Adrenal gland (tissue), 12 donors: ENCODE measurements around the gene NSD1. TPM values are rescaled to one million over a fixed set of nuclear protein-coding genes. Genes with fewer than 3 reads are reported as not detected.

ENCODE experiments used
- DNase-seq, 7 donors: peaks; one replicate each; pipeline ENCODE4 v3.0.0-alpha.2; 2019 to 2020
- H3K27ac ChIP-seq, 5 donors: fragments of 200-600 bp; sonication (generic) in 4 of 5; 1 replicate in 3 of 5; 2 replicates in 2 of 5; pipeline versions ENCODE4 v1.5.1 to v1.8.0; 2016 to 2020; ENCODE audit warnings: mild to moderate bottlenecking in 1 of 5
- H3K27me3 ChIP-seq: fragments of 200-600 bp; 2 replicates; pipeline ENCODE4 v1.8.0; 2021
- H3K36me3 ChIP-seq, 2 donors: fragments of 200-600 bp; replicated peaks in 1 of 2; 1 replicate in 1 of 2; 2 replicates in 1 of 2; pipeline versions ENCODE4 v1.5.1 to v1.8.0; 2018 to 2022
- H3K4me1 ChIP-seq, 2 donors: fragments of 200-600 bp; replicated peaks in 1 of 2; 1 replicate in 1 of 2; 2 replicates in 1 of 2; pipeline versions ENCODE4 v1.5.1 to v1.8.0; 2018 to 2021
- H3K4me3 ChIP-seq, 4 donors: fragments of 200-600 bp; sonication (generic) in 3 of 4; one replicate each; pipeline ENCODE4 v1.5.1; 2016 to 2018
- H3K9me3 ChIP-seq, 3 donors: fragments of 200-600 bp; sonication (generic) in 1 of 3; replicated peaks in 1 of 3; 1 replicate in 2 of 3; 2 replicates in 1 of 3; pipeline versions ENCODE4 v1.5.1 to v1.8.0; 2016 to 2021
- CTCF ChIP-seq, 6 experiments: fragments of 450-650 bp in 4 of 6; fragments of 200-600 bp in 2 of 6; sonication (generic) in 1 of 6; IDR thresholded peaks; 1 replicate in 5 of 6; 2 replicates in 1 of 6; pipeline versions ENCODE4 v1.5.1 to v1.8.0; 2016 to 2021; ENCODE audit warnings: antibody characterized with exemption in 6 of 6, mild to moderate bottlenecking in 2 of 6, moderate library complexity in 1 of 6
- POLR2A ChIP-seq, 2 donors: fragments of 450-650 bp; IDR thresholded peaks; one replicate each; pipeline ENCODE4 v1.6.1; 2017; ENCODE audit warnings: antibody characterized with exemption in 2 of 2, mild to moderate bottlenecking in 2 of 2, moderate library complexity in 1 of 2
- WGBS, 4 donors: extraction: QIAGEN DNeasy Blood & Tissue Kit in 2 of 4; methylation state at CpG; one replicate each; pipeline versions ENCODE4 v1.1.5 to v1.1.7; 2013 to 2017; 5-methylcytosine and 5-hydroxymethylcytosine counted together
- intact Hi-C, 2 donors: fragments of 100-400 bp; cut with DNase I; formaldehyde crosslinking; loops; one replicate each; pipeline versions ENCODE4 v1.14.1 to v1.15.0; 2022 to 2023
- polyA plus RNA-seq, 3 donors: library from polyadenylated mRNA; stranded (reverse); fragments of 200-250 nt in 2 of 3; fragments of 350-450 nt in 1 of 3; fragmentation: Illumina TruSeq in 1 of 3; extraction: RNeasy Lipid Tissue Mini Kit (QIAGEN cat#74804) in 1 of 3; gene quantifications; one replicate each; pipeline ENCODE4 v1.2.3, GENCODE V29; 2013 to 2014
- total RNA-seq, 9 donors: library from RNA; depleted of rRNA in 4 of 9; stranded (reverse); fragments of >200 nt in 4 of 9; fragments of 120-200 nt in 1 of 9; fragmentation: NEBNext Ultra II Directional in 1 of 9; extraction: Animal tissue kit (Norgen Biotek cat#: 25700) in 1 of 9; gene quantifications; one replicate each; pipeline versions ENCODE4 v1.1.0 to v1.2.4, GENCODE V29; 2013 to 2023
- donor health status: healthy with polysubstance abuse.
- donor health status: Bipolar disorder and iron deficiency.
- donor health status: DM: yes; HTN: yes; CAD: no.
- donor health status: DM: no; HTN: no; CAD: no.
- donor health status: DM: no; HTN: no; CAD: no.
- donor health status: DM: yes; HTN: yes; CAD: no.

Gene NSD1
- total and polyA plus RNA-seq, 12 donors, result 6.4 to 73.9 (median 44.3) TPM

DNA sequence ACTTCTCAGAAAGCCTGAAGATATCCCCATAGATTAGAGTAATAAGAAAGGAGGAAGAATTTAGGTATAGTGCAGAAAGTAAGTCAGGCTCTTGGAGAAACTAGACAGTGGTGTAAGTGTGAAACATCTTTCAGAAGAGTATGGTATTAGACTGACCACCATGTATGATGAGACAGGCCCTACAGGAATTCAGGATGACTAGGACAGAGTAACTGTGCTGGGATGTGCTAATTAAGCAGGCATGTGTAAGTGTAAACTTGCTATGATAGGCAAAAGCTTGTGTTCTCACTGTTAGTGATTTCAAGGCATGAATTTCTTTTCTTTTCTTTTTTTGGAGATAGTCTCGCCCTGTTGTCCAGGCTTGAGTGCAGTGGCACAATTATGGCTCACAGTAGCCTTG is 99.2 kb downstream of the NSD1 start:
- peaks cover 0 to 5% of the 10 kb centered on the region in 2 donors for H3K36me3 ChIP-seq
- no peak for TF ChIP-seq POLR2A (IDR thresholded peaks at IDR 0.05)
- no peak for TF ChIP-seq CTCF (IDR thresholded peaks at IDR 0.05)
- intact Hi-C loops, result no loop called here
- 76 to 91% (median 77%) methylated on average over 1 of the region's 1 CpG for WGBS, 4 donors
- no peaks in the 10 kb centered on the region for H3K27me3 ChIP-seq
- DNase-seq, result no peak
- H3K27ac ChIP-seq, result no peak overlapping the region
- peaks cover 0 to 35% of the 10 kb centered on the region in 2 donors for H3K4me1 ChIP-seq
- no peaks in the 10 kb centered on the region for H3K9me3 ChIP-seq
- H3K4me3 ChIP-seq, result no peak overlapping the region

DNA sequence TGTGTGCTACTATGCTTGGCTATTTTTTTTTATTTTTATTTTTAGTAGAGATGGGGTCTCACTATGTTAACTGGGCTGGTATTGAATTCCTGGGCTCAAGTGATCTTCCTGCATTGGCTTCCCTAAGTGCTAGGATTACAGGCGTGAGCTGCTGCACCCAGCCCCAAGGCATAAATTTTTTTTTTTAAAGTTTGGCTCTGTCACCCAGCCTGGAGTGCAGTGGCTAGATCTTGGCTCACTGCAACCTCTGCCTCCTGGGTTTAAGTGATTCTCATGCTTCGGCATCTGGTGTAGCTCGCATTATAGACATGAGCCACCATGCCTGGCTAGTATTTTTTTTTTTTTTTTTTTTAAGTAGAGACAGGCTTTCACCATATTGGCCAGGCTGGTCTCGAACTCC is 99.6 kb downstream of the NSD1 start:
- no peak overlapping the region for H3K4me3 ChIP-seq
- no peaks in the 10 kb centered on the region for H3K9me3 ChIP-seq
- DNase-seq, result no peak
- H3K27ac ChIP-seq, result no peak overlapping the region
- intact Hi-C loops, result no loop called here
- H3K27me3 ChIP-seq, result no peaks in the 10 kb centered on the region
- H3K36me3 ChIP-seq, result peaks cover 0 to 8% of the 10 kb centered on the region in 2 donors
- TF ChIP-seq CTCF (IDR thresholded peaks at IDR 0.05), result no peak
- TF ChIP-seq POLR2A (IDR thresholded peaks at IDR 0.05), result no peak
- peaks cover 0 to 35% of the 10 kb centered on the region in 2 donors for H3K4me1 ChIP-seq
- WGBS, 4 donors, result 84 to 93% (median 90%) methylated on average over 4 of the region's 4 CpGs

- Histone ChIP-seq H3K4me3 (no peak overlapping the region), H3K27me3 (no peaks in the 10 kb centered on the region), H3K36me3 (peaks cover 0 to 14% of the 10 kb centered on the region in 2 donors), H3K27ac (no peak overlapping the region), H3K9me3 (no peaks in the 10 kb centered on the region), H3K4me1 (peaks cover 0 to 34% of the 10 kb centered on the region in 2 donors)
- no peak for DNase-seq
- TF ChIP-seq CTCF (IDR thresholded peaks at IDR 0.05) (no peak), POLR2A (IDR thresholded peaks at IDR 0.05) (no peak)
- intact Hi-C loops, result no loop called here
Measured at GRCh38 chr5:177233802-177234201, 100.2 kb downstream of the NSD1 start.

DNA sequence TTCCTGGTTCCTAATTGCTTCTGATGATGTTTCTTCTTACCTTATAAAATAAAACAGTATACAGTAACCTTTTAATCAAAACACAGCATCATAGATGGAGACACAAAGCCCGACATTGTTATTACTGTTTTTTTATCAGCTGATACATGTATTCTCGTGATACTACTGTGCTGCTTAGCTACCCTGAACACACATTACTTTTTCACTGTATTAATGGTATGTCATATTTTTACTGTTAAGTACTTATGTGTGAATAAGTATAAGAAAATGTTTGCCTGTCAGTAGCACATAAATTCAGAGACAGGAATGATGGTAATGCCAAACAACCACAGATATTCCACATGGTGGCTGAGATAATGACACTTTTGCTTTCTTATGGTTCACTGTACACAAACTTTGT is 101.3 kb downstream of the NSD1 start:
- intact Hi-C loops, result no loop called here
- H3K36me3 ChIP-seq, result peaks cover 0 to 25% of the 10 kb centered on the region in 2 donors
- H3K4me1 ChIP-seq, result peaks cover 0 to 38% of the 10 kb centered on the region in 2 donors
- H3K27me3 ChIP-seq, result no peaks in the 10 kb centered on the region
- WGBS, 4 donors, result 72 to 90% (median 83%) methylated on average over 2 of the region's 2 CpGs
- DNase-seq, result no peak
- H3K27ac ChIP-seq, result no peak overlapping the region
- TF ChIP-seq CTCF (IDR thresholded peaks at IDR 0.05) (no peak), POLR2A (IDR thresholded peaks at IDR 0.05) (no peak)
- no peak overlapping the region for H3K4me3 ChIP-seq
- H3K9me3 ChIP-seq, result no peaks in the 10 kb centered on the region
